Measurements from ENCODE around the gene UQCRC2.

UQCRC2 gene

GRCh38 chr16:21950782-21951521 lies 2.2 kb upstream of the UQCRC2 start:
- no peak overlapping the region for H3K27ac ChIP-seq (ENCODE audit: low read length)
- no CpG with 5 or more reads among the region's 7 CpGs for WGBS (ENCODE audit: insufficient coverage, insufficient read length)
- H3K4me1 ChIP-seq (ENCODE audit: control insufficient read depth, insufficient read depth, low read length), result no peaks in the 10 kb centered on the region
- no peaks in the 10 kb centered on the region for H3K9me3 ChIP-seq (ENCODE audit: control insufficient read depth, insufficient read depth, low read length)
- H3K4me3 ChIP-seq (ENCODE audit: low read length), result no peak overlapping the region
- DNase-seq (ENCODE audit: low read depth, low spot score), result no peak
- no peaks in the 10 kb centered on the region for H3K36me3 ChIP-seq (ENCODE audit: control insufficient read depth, insufficient read depth, low read length)
- no peaks in the 10 kb centered on the region for H3K27me3 ChIP-seq (ENCODE audit: control insufficient read depth, insufficient read depth, low read length)

- Histone ChIP-seq H3K27me3 (ENCODE audit: control insufficient read depth, insufficient read depth, low read length) (no peaks in the 10 kb centered on the region), H3K4me3 (ENCODE audit: low read length) (peak overlapping the region; percentile 91), H3K27ac (ENCODE audit: low read length) (no peak overlapping the region), H3K4me1 (ENCODE audit: control insufficient read depth, insufficient read depth, low read length) (no peaks in the 10 kb centered on the region), H3K36me3 (ENCODE audit: control insufficient read depth, insufficient read depth, low read length) (no peaks in the 10 kb centered on the region), H3K9me3 (ENCODE audit: control insufficient read depth, insufficient read depth, low read length) (no peaks in the 10 kb centered on the region)
- no CpG with 5 or more reads among the region's 24 CpGs for WGBS (ENCODE audit: insufficient coverage, insufficient read length)
- peak; percentile 41 for DNase-seq (ENCODE audit: low read depth, low spot score)
Measured at GRCh38 chr16:21952040-21952792, 945 bp upstream of the UQCRC2 start.

GRCh38 chr16:21953541-21953902 lies 361 bp downstream of the UQCRC2 start:
- H3K36me3 ChIP-seq (ENCODE audit: control insufficient read depth, insufficient read depth, low read length), result peaks cover 3% of the 10 kb centered on the region; the same call in 1 of the 2 replicates
- H3K4me3 ChIP-seq (ENCODE audit: low read length), result peak overlapping the region; percentile 91
- DNase-seq (ENCODE audit: low read depth, low spot score), result no peak
- no CpG with 5 or more reads among the region's 15 CpGs for WGBS (ENCODE audit: insufficient coverage, insufficient read length)
- no peak overlapping the region for H3K27ac ChIP-seq (ENCODE audit: low read length)
- no peaks in the 10 kb centered on the region for H3K27me3 ChIP-seq (ENCODE audit: control insufficient read depth, insufficient read depth, low read length)
- H3K9me3 ChIP-seq (ENCODE audit: control insufficient read depth, insufficient read depth, low read length), result no peaks in the 10 kb centered on the region
- H3K4me1 ChIP-seq (ENCODE audit: control insufficient read depth, insufficient read depth, low read length), result no peaks in the 10 kb centered on the region

- DNase-seq (ENCODE audit: low read depth, low spot score), result no peak
- Histone ChIP-seq H3K27ac (ENCODE audit: low read length) (no peak overlapping the region), H3K9me3 (ENCODE audit: control insufficient read depth, insufficient read depth, low read length) (no peaks in the 10 kb centered on the region), H3K27me3 (ENCODE audit: control insufficient read depth, insufficient read depth, low read length) (no peaks in the 10 kb centered on the region), H3K4me3 (ENCODE audit: low read length) (no peak overlapping the region), H3K36me3 (ENCODE audit: control insufficient read depth, insufficient read depth, low read length) (peaks cover 20% of the 10 kb centered on the region; the same call in 1 of the 2 replicates), H3K4me1 (ENCODE audit: control insufficient read depth, insufficient read depth, low read length) (no peaks in the 10 kb centered on the region)
- WGBS (ENCODE audit: insufficient coverage, insufficient read length), result no CpG with 5 or more reads among the region's 1 CpG
Measured at GRCh38 chr16:21957714-21958346, 4.7 kb downstream of the UQCRC2 start.

DNA sequence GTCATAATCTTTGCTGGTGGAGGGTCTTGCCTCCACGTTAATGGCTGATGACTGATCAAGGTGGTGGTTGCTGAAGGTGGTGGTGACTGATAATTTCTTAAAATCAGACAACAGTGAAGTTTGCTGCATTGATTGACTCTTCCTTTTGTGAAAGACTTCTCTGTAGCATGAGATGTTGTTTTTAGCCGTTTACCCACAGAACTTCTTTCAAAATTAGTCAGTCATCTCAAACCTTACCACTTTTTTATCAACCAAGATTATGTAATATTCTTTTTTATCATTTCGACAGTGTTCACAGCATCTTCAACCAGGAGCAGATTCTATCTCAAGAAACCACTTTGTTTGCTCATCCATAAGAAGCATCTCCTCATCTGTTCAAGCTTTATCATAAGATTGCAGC lies 5.9 kb downstream of the UQCRC2 start:
- WGBS (ENCODE audit: insufficient coverage, insufficient read length), result 100% methylated on average over 1 of the region's 3 CpGs
- H3K27ac ChIP-seq (ENCODE audit: low read length), result no peak overlapping the region
- H3K9me3 ChIP-seq (ENCODE audit: control insufficient read depth, insufficient read depth, low read length), result no peaks in the 10 kb centered on the region
- no peak for DNase-seq (ENCODE audit: low read depth, low spot score)
- H3K27me3 ChIP-seq (ENCODE audit: control insufficient read depth, insufficient read depth, low read length), result no peaks in the 10 kb centered on the region
- H3K4me1 ChIP-seq (ENCODE audit: control insufficient read depth, insufficient read depth, low read length), result no peaks in the 10 kb centered on the region
- no peak overlapping the region for H3K4me3 ChIP-seq (ENCODE audit: low read length)
- H3K36me3 ChIP-seq (ENCODE audit: control insufficient read depth, insufficient read depth, low read length), result peaks cover 23% of the 10 kb centered on the region; the same call in 1 of the 2 replicates

DNA sequence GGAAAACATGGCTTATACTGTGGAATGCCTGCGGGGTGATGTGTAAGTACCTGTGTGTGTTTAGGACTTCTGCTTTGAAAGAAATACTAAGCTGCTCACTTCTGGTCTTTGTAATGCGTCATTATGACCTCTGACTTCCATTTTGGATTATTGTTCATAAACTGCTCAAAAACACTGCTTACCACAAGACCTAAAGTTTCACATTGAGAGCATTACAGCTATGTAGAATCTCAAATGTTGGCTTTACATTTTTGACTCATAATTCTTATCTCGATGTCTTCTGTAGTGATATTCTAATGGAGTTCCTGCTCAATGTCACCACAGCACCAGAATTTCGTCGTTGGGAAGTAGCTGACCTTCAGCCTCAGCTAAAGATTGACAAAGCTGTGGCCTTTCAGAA lies 9.3 kb downstream of the UQCRC2 start:
- Histone ChIP-seq H3K27ac (ENCODE audit: low read length) (no peak overlapping the region), H3K9me3 (ENCODE audit: control insufficient read depth, insufficient read depth, low read length) (no peaks in the 10 kb centered on the region), H3K4me1 (ENCODE audit: control insufficient read depth, insufficient read depth, low read length) (no peaks in the 10 kb centered on the region), H3K4me3 (ENCODE audit: low read length) (no peak overlapping the region), H3K36me3 (ENCODE audit: control insufficient read depth, insufficient read depth, low read length) (peaks cover 31% of the 10 kb centered on the region; the same call in 1 of the 2 replicates), H3K27me3 (ENCODE audit: control insufficient read depth, insufficient read depth, low read length) (no peaks in the 10 kb centered on the region)
- no CpG with 5 or more reads among the region's 5 CpGs for WGBS (ENCODE audit: insufficient coverage, insufficient read length)
- DNase-seq (ENCODE audit: low read depth, low spot score), result no peak

- Histone ChIP-seq H3K36me3 (ENCODE audit: control insufficient read depth, insufficient read depth, low read length) (peaks cover 26% of the 10 kb centered on the region; the same call in 1 of the 2 replicates), H3K27ac (ENCODE audit: low read length) (no peak overlapping the region), H3K9me3 (ENCODE audit: control insufficient read depth, insufficient read depth, low read length) (no peaks in the 10 kb centered on the region), H3K4me3 (ENCODE audit: low read length) (no peak overlapping the region), H3K4me1 (ENCODE audit: control insufficient read depth, insufficient read depth, low read length) (no peaks in the 10 kb centered on the region), H3K27me3 (ENCODE audit: control insufficient read depth, insufficient read depth, low read length) (no peaks in the 10 kb centered on the region)
- WGBS (ENCODE audit: insufficient coverage, insufficient read length), result no CpG with 5 or more reads among the region's 3 CpGs
- DNase-seq (ENCODE audit: low read depth, low spot score), result no peak
Measured at GRCh38 chr16:21963887-21964286, 10.7 kb downstream of the UQCRC2 start.

DNA sequence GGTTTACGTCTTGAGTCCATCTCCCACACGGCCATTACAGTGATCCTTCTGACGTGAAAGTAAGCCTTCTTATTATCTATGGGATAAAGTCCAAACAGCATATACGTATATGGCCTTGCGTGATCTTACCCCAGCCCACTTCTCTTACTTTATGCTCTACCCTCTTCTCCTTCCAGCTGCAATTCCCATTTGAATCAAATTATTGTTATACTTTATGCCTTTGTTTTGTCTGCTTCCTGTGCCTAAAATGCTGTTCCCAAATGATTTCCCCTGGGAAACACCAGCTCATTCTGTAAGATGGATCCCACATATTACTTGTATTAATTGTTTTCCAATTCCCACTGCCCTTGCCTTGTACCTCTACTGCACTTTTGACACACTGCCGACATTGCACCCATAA lies 11.2 kb downstream of the UQCRC2 start:
- H3K4me3 ChIP-seq (ENCODE audit: low read length), result no peak overlapping the region
- no CpG with 5 or more reads among the region's 6 CpGs for WGBS (ENCODE audit: insufficient coverage, insufficient read length)
- no peak for DNase-seq (ENCODE audit: low read depth, low spot score)
- no peak overlapping the region for H3K27ac ChIP-seq (ENCODE audit: low read length)
- no peaks in the 10 kb centered on the region for H3K4me1 ChIP-seq (ENCODE audit: control insufficient read depth, insufficient read depth, low read length)
- no peaks in the 10 kb centered on the region for H3K9me3 ChIP-seq (ENCODE audit: control insufficient read depth, insufficient read depth, low read length)
- no peaks in the 10 kb centered on the region for H3K27me3 ChIP-seq (ENCODE audit: control insufficient read depth, insufficient read depth, low read length)
- H3K36me3 ChIP-seq (ENCODE audit: control insufficient read depth, insufficient read depth, low read length), result peaks cover 24% of the 10 kb centered on the region; the same call in 1 of the 2 replicates

DNA sequence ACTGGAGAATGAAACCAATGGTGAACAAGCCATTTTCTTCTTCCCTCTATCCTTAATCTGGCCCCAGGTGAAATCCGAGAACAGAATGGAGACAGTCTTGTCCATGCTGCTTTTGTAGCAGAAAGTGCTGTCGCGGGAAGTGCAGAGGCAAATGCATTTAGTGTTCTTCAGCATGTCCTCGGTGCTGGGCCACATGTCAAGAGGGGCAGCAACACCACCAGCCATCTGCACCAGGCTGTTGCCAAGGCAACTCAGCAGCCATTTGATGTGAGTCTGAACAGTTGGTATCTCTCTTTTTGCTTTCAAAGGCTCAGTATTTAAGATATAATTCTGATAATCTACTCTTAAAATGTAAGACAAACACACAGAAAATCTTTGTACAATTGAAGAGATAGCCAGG lies 18.7 kb downstream of the UQCRC2 start:
- H3K9me3 ChIP-seq (ENCODE audit: control insufficient read depth, insufficient read depth, low read length), result no peaks in the 10 kb centered on the region
- H3K4me1 ChIP-seq (ENCODE audit: control insufficient read depth, insufficient read depth, low read length), result no peaks in the 10 kb centered on the region
- no peak overlapping the region for H3K27ac ChIP-seq (ENCODE audit: low read length)
- no peak for DNase-seq (ENCODE audit: low read depth, low spot score)
- no peaks in the 10 kb centered on the region for H3K27me3 ChIP-seq (ENCODE audit: control insufficient read depth, insufficient read depth, low read length)
- no CpG with 5 or more reads among the region's 4 CpGs for WGBS (ENCODE audit: insufficient coverage, insufficient read length)
- H3K36me3 ChIP-seq (ENCODE audit: control insufficient read depth, insufficient read depth, low read length), result peaks cover 15% of the 10 kb centered on the region; the same call in 1 of the 2 replicates
- H3K4me3 ChIP-seq (ENCODE audit: low read length), result no peak overlapping the region

GRCh38 chr16:21973945-21974344 lies 20.8 kb downstream of the UQCRC2 start:
- no peak for DNase-seq (ENCODE audit: low read depth, low spot score)
- no peaks in the 10 kb centered on the region for H3K27me3 ChIP-seq (ENCODE audit: control insufficient read depth, insufficient read depth, low read length)
- H3K4me1 ChIP-seq (ENCODE audit: control insufficient read depth, insufficient read depth, low read length), result no peaks in the 10 kb centered on the region
- H3K9me3 ChIP-seq (ENCODE audit: control insufficient read depth, insufficient read depth, low read length), result no peaks in the 10 kb centered on the region
- WGBS (ENCODE audit: insufficient coverage, insufficient read length), result no CpG with 5 or more reads among the region's 2 CpGs
- H3K36me3 ChIP-seq (ENCODE audit: control insufficient read depth, insufficient read depth, low read length), result peaks cover 21% of the 10 kb centered on the region; the same call in 1 of the 2 replicates
- H3K4me3 ChIP-seq (ENCODE audit: low read length), result no peak overlapping the region
- no peak overlapping the region for H3K27ac ChIP-seq (ENCODE audit: low read length)
